ENCODE measurements around the gene AP3S2.
A peak's percentile ranks its signal among the peaks of the same experiment; 100 is the strongest.
"Not testable (repeated sequence)": the region's sequence is repeated elsewhere in the genome, so short reads cannot be mapped to it uniquely, and the experiment has no call there.

AP3S2 gene

GRCh38 chr15:89893696-89894447 lies at the start of gene AP3S2:
TSS of gene AP3S2 (minus strand) at chr15:89893994. CDS start at chr15:89893949, 45 bp downstream.
- DNase-seq (ENCODE audit: low spot score) = peak; percentile 94

- DNase-seq (ENCODE audit: low spot score) = no peak
These were observed 46.1 kb upstream of the AP3S2 start for GRCh38 chr15:89939910-89940309.

- DNase-seq (ENCODE audit: low spot score) = not testable (repeated sequence)
These were observed 45.6 kb upstream of the AP3S2 start for GRCh38 chr15:89939377-89939776.

GRCh38 chr15:89937365-89938350 lies 43.9 kb upstream of the AP3S2 start:
- DNase-seq (ENCODE audit: low spot score) = no peak

GRCh38 chr15:89936786-89937265 lies 43.0 kb upstream of the AP3S2 start:
- no peak for DNase-seq (ENCODE audit: low spot score)

- peak; percentile 17 for DNase-seq (ENCODE audit: low spot score)
These were observed 42.4 kb upstream of the AP3S2 start for GRCh38 chr15:89936051-89936785.

- DNase-seq (ENCODE audit: low spot score) = no peak
These were observed 39.1 kb upstream of the AP3S2 start for GRCh38 chr15:89932880-89933279.

GRCh38 chr15:89928421-89928820 lies 34.6 kb upstream of the AP3S2 start:
- no peak for DNase-seq (ENCODE audit: low spot score)

GRCh38 chr15:89926158-89926557 lies 32.4 kb upstream of the AP3S2 start:
- DNase-seq (ENCODE audit: low spot score) = no peak

- no peak for DNase-seq (ENCODE audit: low spot score)
These were observed 23.8 kb upstream of the AP3S2 start for GRCh38 chr15:89917442-89918101.

- no peak for DNase-seq (ENCODE audit: low spot score)
These were observed 22.9 kb upstream of the AP3S2 start for GRCh38 chr15:89916660-89917059.

- DNase-seq (ENCODE audit: low spot score) = no peak
These were observed 19.0 kb upstream of the AP3S2 start, which contains the start of gene ARPIN for GRCh38 chr15:89912674-89913396. TSS of gene ARPIN (minus strand) at chr15:89912952. CDS start at chr15:89912835, 117 bp downstream.

- no peak for DNase-seq (ENCODE audit: low spot score)
These were observed 18.4 kb upstream of the AP3S2 start for GRCh38 chr15:89912145-89912673.

GRCh38 chr15:89910891-89911626 lies 17.3 kb upstream of the AP3S2 start:
- no peak for DNase-seq (ENCODE audit: low spot score)

GRCh38 chr15:89909611-89910010 lies 15.8 kb upstream of the AP3S2 start:
- DNase-seq (ENCODE audit: low spot score) = no peak

GRCh38 chr15:89908226-89908625 lies 14.4 kb upstream of the AP3S2 start:
- no peak for DNase-seq (ENCODE audit: low spot score)

- no peak for DNase-seq (ENCODE audit: low spot score)
These were observed 13.5 kb upstream of the AP3S2 start for GRCh38 chr15:89907289-89907688.

- DNase-seq (ENCODE audit: low spot score) = no peak
These were observed 12.1 kb upstream of the AP3S2 start for GRCh38 chr15:89905846-89906378.

- no peak for DNase-seq (ENCODE audit: low spot score)
These were observed 10.7 kb upstream of the AP3S2 start for GRCh38 chr15:89904519-89904918.

- DNase-seq (ENCODE audit: low spot score) = no peak
These were observed 10.0 kb upstream of the AP3S2 start for GRCh38 chr15:89903858-89904130.

All from activated CD4-positive, alpha-beta T cell treated with anti-CD3 and anti-CD28 coated beads, Interleukin-2, Interleukin-4, amounts not matched to agents 100 ng/mL and 50 ng/mL, durations not matched to agents 16 hours and 8 hours (primary cell).